Neuronal stem cell (in vitro differentiated cells): ENCODE results near the gene NPTX1.
A peak's percentile ranks its signal among the peaks of the same experiment; 100 is the strongest.

ENCODE experiments used
- DNase-seq: peaks from one replicate; pipeline ENCODE4 v3.0.0-alpha.2; 2013; ENCODE audit warnings: low spot score
- H2AFZ ChIP-seq: one replicate; pipeline ENCODE4 v1.6.1; 2013; ENCODE audit warnings: mild to moderate bottlenecking, low read length, inconsistent platforms
- H2AK5ac ChIP-seq: 2 replicates; pipeline ENCODE4 v1.6.1; 2013; ENCODE audit warnings: low read depth, mild to moderate bottlenecking, inconsistent platforms, low read length, moderate library complexity, mixed read lengths
- H2BK120ac ChIP-seq: 2 replicates; pipeline ENCODE4 v1.6.1; 2013; ENCODE audit warnings: low read depth, mild to moderate bottlenecking, inconsistent platforms, low read length, moderate library complexity, mixed read lengths
- H2BK12ac ChIP-seq: one replicate; pipeline ENCODE4 v1.6.1; 2013; ENCODE audit warnings: low read length, inconsistent platforms
- H2BK15ac ChIP-seq: 2 replicates; pipeline ENCODE4 v1.6.1; 2013; ENCODE audit warnings: mild to moderate bottlenecking, low read length, inconsistent platforms, mixed read lengths
- H2BK5ac ChIP-seq: one replicate; pipeline ENCODE4 v1.6.1; 2013; ENCODE audit warnings: inconsistent platforms, mild to moderate bottlenecking, low read length, moderate library complexity
- H3K14ac ChIP-seq: one replicate; pipeline ENCODE4 v1.6.1; 2013; ENCODE audit warnings: low read length, inconsistent platforms
- H3K18ac ChIP-seq: 2 replicates; pipeline ENCODE4 v1.6.1; 2013; ENCODE audit warnings: low read length, inconsistent platforms
- H3K23ac ChIP-seq: 2 replicates; pipeline ENCODE4 v1.6.1; 2013; ENCODE audit warnings: low read depth, mild to moderate bottlenecking, mixed read lengths, low read length, inconsistent platforms; ENCODE audit not compliant: poor library complexity
- H3K27ac ChIP-seq: replicated peaks from 3 replicates; pipeline ENCODE4 v1.5.1; 2013; ENCODE audit warnings: low read length, inconsistent platforms
- H3K27me3 ChIP-seq, 3 experiments: 2 replicates each; pipeline ENCODE4 v1.6.1; 2013; ENCODE audit warnings: low read length in 3 of 3, mild to moderate bottlenecking in 2 of 3, inconsistent platforms in 1 of 3, low read depth in 1 of 3, mixed read lengths in 1 of 3, moderate library complexity in 1 of 3; ENCODE audit not compliant: control insufficient read depth in 3 of 3, insufficient read depth in 3 of 3
- H3K36me3 ChIP-seq, 2 donors: replicated peaks in 1 of 2; 2 replicates each; pipeline ENCODE4 v1.6.1; 2013; ENCODE audit warnings: low read length in 2 of 2; ENCODE audit not compliant: control insufficient read depth in 2 of 2, insufficient read depth in 2 of 2
- H3K4ac ChIP-seq: 2 replicates; pipeline ENCODE4 v1.6.1; 2013; ENCODE audit warnings: inconsistent platforms, mild to moderate bottlenecking, low read length, moderate library complexity
- H3K4me1 ChIP-seq, 2 donors: 1 replicate in 1 of 2; 2 replicates in 1 of 2; pipeline ENCODE4 v1.6.1; 2013; ENCODE audit warnings: low read length in 2 of 2, low read depth in 1 of 2; ENCODE audit not compliant: control insufficient read depth in 2 of 2, insufficient read depth in 1 of 2
- H3K4me2 ChIP-seq: one replicate; pipeline ENCODE4 v1.6.1; 2013; ENCODE audit warnings: mild to moderate bottlenecking, low read length, inconsistent platforms; ENCODE audit not compliant: insufficient read depth, poor library complexity, severe bottlenecking
- H3K4me3 ChIP-seq, 2 donors: 2 replicates each; pipeline ENCODE4 v1.5.1; 2013; ENCODE audit warnings: low read length in 2 of 2, mild to moderate bottlenecking in 2 of 2, inconsistent platforms in 1 of 2, moderate library complexity in 1 of 2
- H3K79me1 ChIP-seq: one replicate; pipeline ENCODE4 v1.6.1; 2013; ENCODE audit warnings: low read depth, mild to moderate bottlenecking, inconsistent platforms, low read length, moderate library complexity
- H3K9ac ChIP-seq: one replicate; pipeline ENCODE4 v1.6.1; 2013; ENCODE audit warnings: mild to moderate bottlenecking, low read depth, low read length, inconsistent platforms; ENCODE audit not compliant: poor library complexity
- H3K9me3 ChIP-seq, 2 donors: replicated peaks in 1 of 2; 2 replicates each; pipeline versions ENCODE3 to v1.6.1; 2013; ENCODE audit warnings: low read length in 2 of 2, mild to moderate bottlenecking in 2 of 2, inconsistent platforms in 1 of 2, low read depth in 1 of 2, mixed read lengths in 1 of 2, moderate library complexity in 1 of 2; ENCODE audit not compliant: control insufficient read depth in 2 of 2, insufficient read depth in 1 of 2
- H4K8ac ChIP-seq: one replicate; pipeline ENCODE4 v1.6.1; 2013; ENCODE audit warnings: low read depth, mild to moderate bottlenecking, inconsistent platforms, low read length, moderate library complexity
- H4K91ac ChIP-seq: one replicate; pipeline ENCODE4 v1.6.1; 2013; ENCODE audit warnings: low read length, low read depth, mild to moderate bottlenecking, inconsistent platforms; ENCODE audit not compliant: poor library complexity
- WGBS, 2 donors: extraction: QIAGEN DNeasy Blood & Tissue Kit; methylation state at CpG; one replicate each; pipeline ENCODE4 v1.1.7; 2013; ENCODE audit warnings: missing lambda C conversion rate in 2 of 2, mixed read lengths in 1 of 2; ENCODE audit not compliant: insufficient read length in 2 of 2, insufficient replicate concordance in 1 of 2; ENCODE audit errors: extremely low coverage in 2 of 2; 5-methylcytosine and 5-hydroxymethylcytosine counted together

The NPTX1 gene

GRCh38 chr17:80474961-80475909 is 1.2 kb downstream of the NPTX1 start:
- no peak overlapping the region for H2BK120ac ChIP-seq
- peak overlapping the region; percentile 75 for H2BK5ac ChIP-seq
- DNase-seq, result no peak
- H3K4me1 ChIP-seq, result peaks cover 15 to 22% of the 10 kb centered on the region in 2 donors
- H3K27ac ChIP-seq, result no peak overlapping the region
- H2AFZ ChIP-seq, result peak overlapping the region; percentile 87
- peak overlapping the region; percentile 77 for H3K9ac ChIP-seq
- no peaks in the 10 kb centered on the region for H3K36me3 ChIP-seq
- peak overlapping the region; percentile 22 for H3K23ac ChIP-seq
- H3K4me3 ChIP-seq, result peak overlapping the region; percentile 16 to 71
- peak overlapping the region; percentile 82 for H4K8ac ChIP-seq
- H3K79me1 ChIP-seq, result peaks cover 4% of the 10 kb centered on the region
- H2BK15ac ChIP-seq, result peak overlapping the region; percentile 37
- H3K18ac ChIP-seq, result peak overlapping the region; percentile 90
- peaks cover 41 to 98% (median 64%) of the 10 kb centered on the region in 3 experiments for H3K27me3 ChIP-seq
- H2BK12ac ChIP-seq, result peak overlapping the region; percentile 90
- peak overlapping the region; percentile 77 for H3K4me2 ChIP-seq
- peaks cover 0 to 3% of the 10 kb centered on the region in 2 donors for H3K9me3 ChIP-seq
- no peak overlapping the region for H4K91ac ChIP-seq
- H3K14ac ChIP-seq, result peak overlapping the region; percentile 82
- H2AK5ac ChIP-seq, result peak overlapping the region; percentile 81
- no peak overlapping the region for H3K4ac ChIP-seq
- WGBS, 2 donors, result no CpG with 5 or more reads among the region's 55 CpGs

- H3K27ac ChIP-seq, result no peak overlapping the region
Measured at GRCh38 chr17:80474231-80474960, 2.0 kb downstream of the NPTX1 start.

GRCh38 chr17:80473701-80474100 is 2.7 kb downstream of the NPTX1 start:
- H3K9me3 ChIP-seq, result peaks cover 0 to 3% of the 10 kb centered on the region in 2 donors
- no peak overlapping the region for H3K18ac ChIP-seq
- no peak for DNase-seq
- no CpG with 5 or more reads among the region's 7 CpGs for WGBS, 2 donors
- H3K4ac ChIP-seq, result no peak overlapping the region
- H3K27ac ChIP-seq, result no peak overlapping the region
- peak overlapping the region; percentile 70 for H2AK5ac ChIP-seq
- peak overlapping the region; percentile 65 for H3K23ac ChIP-seq
- no peak overlapping the region for H2BK5ac ChIP-seq
- peaks cover 10 to 17% of the 10 kb centered on the region in 2 donors for H3K4me1 ChIP-seq
- H3K79me1 ChIP-seq, result peaks cover 4% of the 10 kb centered on the region
- H4K8ac ChIP-seq, result no peak overlapping the region
- H2BK120ac ChIP-seq, result no peak overlapping the region
- peak overlapping the region in 1 of 2 donors; percentile 30 for H3K4me3 ChIP-seq
- H3K14ac ChIP-seq, result no peak overlapping the region
- no peak overlapping the region for H3K4me2 ChIP-seq
- no peak overlapping the region for H2BK12ac ChIP-seq
- no peaks in the 10 kb centered on the region for H3K36me3 ChIP-seq
- no peak overlapping the region for H2AFZ ChIP-seq
- H4K91ac ChIP-seq, result no peak overlapping the region
- peaks cover 34 to 98% (median 53%) of the 10 kb centered on the region in 3 experiments for H3K27me3 ChIP-seq
- no peak overlapping the region for H3K9ac ChIP-seq
- H2BK15ac ChIP-seq, result no peak overlapping the region

More at GRCh38 chr17:80474231-80474960, 2.0 kb downstream of the NPTX1 start:
- Histone ChIP-seq H2BK120ac (no peak overlapping the region), H3K36me3 (no peaks in the 10 kb centered on the region), H2AFZ (peak overlapping the region; percentile 87), H3K27me3 (peaks cover 41 to 98% (median 60%) of the 10 kb centered on the region in 3 experiments), H3K79me1 (peaks cover 4% of the 10 kb centered on the region), H3K4me1 (peaks cover 15 to 22% of the 10 kb centered on the region in 2 donors), H3K4me2 (peak overlapping the region; percentile 77), H2AK5ac (no peak overlapping the region), H3K9me3 (peaks cover 0 to 3% of the 10 kb centered on the region in 2 donors), H4K91ac (no peak overlapping the region), H2BK5ac (no peak overlapping the region), H3K4me3 (peak overlapping the region; percentile 16 to 30), H2BK12ac (no peak overlapping the region), H3K9ac (peak overlapping the region; percentile 32), H3K23ac (no peak overlapping the region), H2BK15ac (no peak overlapping the region), H3K4ac (no peak overlapping the region), H3K18ac (no peak overlapping the region), H3K14ac (no peak overlapping the region), H4K8ac (no peak overlapping the region)
- no peak for DNase-seq
- no CpG with 5 or more reads among the region's 16 CpGs for WGBS, 2 donors
